GM12878 (cell line): Measurements from ENCODE around the gene LYPD6.

Source experiments
- SP1 ChIP-seq: IDR thresholded peaks from one replicate; pipeline ENCODE4 v1.6.1; 2011; ENCODE audit warnings: low read depth, low read length
- TF ChIP-seq, protein P1 (sequence below): IDR thresholded peaks from 2 replicates; pipeline ENCODE4 v1.6.1; 2012; ENCODE audit warnings: low read depth, low read length, improper control_type of control experiment

DNA sequence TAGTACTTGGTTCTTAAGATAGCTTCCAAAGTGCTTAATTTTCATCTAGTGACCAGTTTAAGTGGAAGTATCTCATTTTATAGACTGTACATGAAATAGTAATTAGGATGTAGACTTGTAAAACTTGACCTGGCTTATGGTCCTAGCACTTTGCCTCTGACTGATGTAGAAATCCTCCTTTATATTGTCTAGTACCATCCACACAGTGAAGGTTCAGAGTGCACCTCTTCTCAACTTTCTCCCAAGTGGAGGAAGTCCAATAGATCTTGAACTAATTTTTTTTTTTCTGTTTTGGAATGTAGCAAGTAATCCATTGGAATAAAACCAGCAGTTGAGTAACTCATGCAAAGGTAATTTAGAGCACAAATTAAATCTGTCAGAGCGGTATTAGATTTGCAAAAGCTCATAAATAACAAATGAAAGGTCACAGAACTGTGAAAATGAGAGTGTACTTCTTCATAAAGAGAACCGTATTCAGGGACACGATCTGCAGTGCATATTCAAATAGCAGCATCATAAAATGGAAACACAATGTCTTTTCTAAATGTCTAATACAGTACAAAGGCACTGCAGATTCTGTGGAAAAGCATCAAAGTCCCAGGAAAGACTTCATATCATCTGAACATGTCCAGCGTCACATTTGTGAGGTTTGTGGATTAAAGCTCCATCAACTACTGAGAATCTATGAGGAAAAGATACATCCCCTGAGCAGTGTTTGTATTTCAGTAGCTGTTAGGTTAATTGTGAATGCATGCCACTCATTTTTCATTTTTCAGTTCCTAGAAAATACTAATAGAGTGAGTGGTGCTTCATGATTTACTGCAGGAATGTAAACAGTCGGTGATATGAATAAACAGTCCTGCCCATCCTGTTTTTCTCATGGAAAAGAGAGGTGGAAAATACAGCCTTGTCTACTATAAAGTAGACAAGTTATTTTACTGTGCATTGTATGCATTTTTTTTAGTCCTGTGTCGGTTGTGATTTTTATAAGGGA, 100.7 kb downstream of the LYPD6 start:
- TF ChIP-seq, protein P1, sequence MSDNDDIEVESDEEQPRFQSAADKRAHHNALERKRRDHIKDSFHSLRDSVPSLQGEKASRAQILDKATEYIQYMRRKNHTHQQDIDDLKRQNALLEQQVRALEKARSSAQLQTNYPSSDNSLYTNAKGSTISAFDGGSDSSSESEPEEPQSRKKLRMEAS, result no peak
- TF ChIP-seq SP1, result no peak
